Measurements from ENCODE around the gene STOML3.
"Not testable (repeated sequence)": the region's sequence is repeated elsewhere in the genome, so short reads cannot be mapped to it uniquely, and the experiment has no call there.

Gene STOML3

GRCh38 chr13:38990693-38991092, at the start of gene STOML3:
Gene STOML3, minus strand, starts transcription at chr13:38990831. Its CDS starts 110 bp downstream, at chr13:38990721.
- DNase-seq (ENCODE audit: low read depth in 2 of 2), result no peak

GRCh38 chr13:39040206-39040605, 49.6 kb upstream of the STOML3 start:
- DNase-seq (ENCODE audit: low read depth in 2 of 2), result no peak

- no peak for DNase-seq (ENCODE audit: low read depth in 2 of 2)
Measured at GRCh38 chr13:39039041-39039440, 48.4 kb upstream of the STOML3 start.

- peak; percentile 13 for DNase-seq (ENCODE audit: low read depth in 2 of 2)
Measured at GRCh38 chr13:39038569-39039030, 48.0 kb upstream of the STOML3 start.

- peak; percentile 59 to 78 for DNase-seq (ENCODE audit: low read depth in 2 of 2)
Measured at GRCh38 chr13:39037880-39038568, 47.4 kb upstream of the STOML3 start, which contains the start of the genes NHLRC3 and PROSER1. Gene NHLRC3, plus strand, starts transcription at chr13:39038456. Its CDS starts 184 bp downstream, at chr13:39038640. Gene PROSER1, minus strand, starts transcription at chr13:39038089. Its CDS starts 847 bp downstream, at chr13:39037242.

- no peak for DNase-seq (ENCODE audit: low read depth in 2 of 2)
Measured at GRCh38 chr13:39037410-39037879, 46.8 kb upstream of the STOML3 start.

GRCh38 chr13:39036212-39036611, 45.6 kb upstream of the STOML3 start:
- DNase-seq (ENCODE audit: low read depth in 2 of 2), result no peak

- DNase-seq (ENCODE audit: low read depth in 2 of 2), result no peak
Measured at GRCh38 chr13:39035799-39036198, 45.2 kb upstream of the STOML3 start.

- no peak for DNase-seq (ENCODE audit: low read depth in 2 of 2)
Measured at GRCh38 chr13:39035204-39035603, 44.6 kb upstream of the STOML3 start.

- DNase-seq (ENCODE audit: low read depth in 2 of 2), result no peak
Measured at GRCh38 chr13:39034085-39034484, 43.5 kb upstream of the STOML3 start.

- DNase-seq (ENCODE audit: low read depth in 2 of 2), result no peak
Measured at GRCh38 chr13:39032150-39032549, 41.5 kb upstream of the STOML3 start.

GRCh38 chr13:39025433-39025839, 34.8 kb upstream of the STOML3 start:
- DNase-seq (ENCODE audit: low read depth in 2 of 2), result no peak

GRCh38 chr13:39023761-39024160, 33.1 kb upstream of the STOML3 start:
- no peak for DNase-seq (ENCODE audit: low read depth in 2 of 2)

GRCh38 chr13:39023316-39023715, 32.7 kb upstream of the STOML3 start:
- no peak for DNase-seq (ENCODE audit: low read depth in 2 of 2)

- no peak for DNase-seq (ENCODE audit: low read depth in 2 of 2)
Measured at GRCh38 chr13:39020853-39021462, 30.3 kb upstream of the STOML3 start.

- DNase-seq (ENCODE audit: low read depth in 2 of 2), result no peak
Measured at GRCh38 chr13:39016787-39017186, 26.2 kb upstream of the STOML3 start.

- no peak for DNase-seq (ENCODE audit: low read depth in 2 of 2)
Measured at GRCh38 chr13:39016087-39016486, 25.5 kb upstream of the STOML3 start.

- no peak for DNase-seq (ENCODE audit: low read depth in 2 of 2)
Measured at GRCh38 chr13:39013462-39013861, 22.8 kb upstream of the STOML3 start.

GRCh38 chr13:39012608-39013007, 22.0 kb upstream of the STOML3 start:
- no peak for DNase-seq (ENCODE audit: low read depth in 2 of 2)

- not testable (repeated sequence) for DNase-seq (ENCODE audit: low read depth in 2 of 2)
Measured at GRCh38 chr13:39006371-39007111, 15.9 kb upstream of the STOML3 start.

- DNase-seq (ENCODE audit: low read depth in 2 of 2), result no peak
Measured at GRCh38 chr13:38998739-38999138, 8.1 kb upstream of the STOML3 start.

- no peak for DNase-seq (ENCODE audit: low read depth in 2 of 2)
Measured at GRCh38 chr13:38993381-38993780, 2.8 kb upstream of the STOML3 start.
